SK-N-SH (cell line): ENCODE data around the gene TMPRSS5. TPM values are rescaled to one million over a fixed set of nuclear protein-coding genes. Genes with fewer than 3 reads are reported as not detected.
A peak's percentile ranks its signal among the peaks of the same experiment; 100 is the strongest.

Experiments used
- CTCF ChIA-PET: fragments of 300-600, 350-600 bp; formaldehyde crosslinking; extraction: SDS; loops from one replicate; lab custom pipeline; 2021; lab: Yijun Ruan, JAX
- POLR2A ChIA-PET: fragments of 350-600 bp; sonication (Branson Sonifier 250); formaldehyde crosslinking; extraction: SDS; loops from one replicate; lab custom pipeline; 2020; ENCODE audit warnings: antibody characterized with exemption, inconsistent platforms; lab: Yijun Ruan, JAX
- DNase-seq: peaks from one replicate; pipeline ENCODE4 v3.0.0; 2012
- H2AFZ ChIP-seq: fragments of 200-600 bp; sonication (generic); 2 replicates; pipeline ENCODE4 v1.8.1; 2016; ENCODE audit warnings: antibody characterized with exemption, mild to moderate bottlenecking, low read depth
- H3F3A ChIP-seq: fragments of 200-600 bp; sonication (generic); replicated peaks from 2 replicates; pipeline ENCODE3; 2016; ENCODE audit warnings: antibody characterized with exemption, mild to moderate bottlenecking; ENCODE audit not compliant: insufficient read depth
- H3K27ac ChIP-seq, 2 experiments: fragments of 200-500 bp in 1 of 2; fragments of 200-600 bp in 1 of 2; sonication (Bioruptor generic) in 1 of 2; sonication (generic), shearing (Covaris generic) in 1 of 2; 2 replicates each; pipeline versions ENCODE4 v1.5.1 to v1.6.1; 2014 to 2016; ENCODE audit warnings: low read depth in 2 of 2, inconsistent platforms in 1 of 2, low read length in 1 of 2, mild to moderate bottlenecking in 1 of 2, mixed read lengths in 1 of 2
- H3K27me3 ChIP-seq: fragments of 200-600 bp; sonication (generic), shearing (Covaris generic); 2 replicates; pipeline ENCODE4 v1.6.1; 2016; ENCODE audit warnings: mixed run types; ENCODE audit not compliant: insufficient read depth
- H3K36me3 ChIP-seq, 2 experiments: fragments of 200-500 bp in 1 of 2; fragments of 200-600 bp in 1 of 2; sonication (Bioruptor generic) in 1 of 2; sonication (generic) in 1 of 2; replicated peaks in 1 of 2; 2 replicates each; pipeline versions ENCODE3 to v1.5.1; 2014 to 2016; ENCODE audit warnings: low read length in 1 of 2, mild to moderate bottlenecking in 1 of 2; ENCODE audit not compliant: insufficient read depth in 2 of 2, control insufficient read depth in 1 of 2
- H3K4me1 ChIP-seq, 2 experiments: fragments of 200-500 bp in 1 of 2; fragments of 200-600 bp in 1 of 2; sonication (Bioruptor generic) in 1 of 2; sonication (generic), shearing (Covaris generic) in 1 of 2; 2 replicates each; pipeline versions ENCODE4 v1.5.1 to v1.6.1; 2014 to 2016; ENCODE audit warnings: low read depth in 1 of 2, low read length in 1 of 2, mixed run types in 1 of 2; ENCODE audit not compliant: insufficient read depth in 2 of 2, control insufficient read depth in 1 of 2
- H3K4me2 ChIP-seq: fragments of 200-600 bp; sonication (generic), shearing (Covaris generic); 2 replicates; pipeline ENCODE4 v1.6.1; 2017; ENCODE audit warnings: mixed run types
- H3K4me3 ChIP-seq, 2 experiments: fragments of 200-500 bp in 1 of 2; fragments of 200-600 bp in 1 of 2; sonication (Bioruptor generic) in 1 of 2; sonication (generic), shearing (Covaris generic) in 1 of 2; 2 replicates each; pipeline versions ENCODE4 v1.5.1 to v1.8.1; 2014 to 2016; ENCODE audit warnings: low read depth in 2 of 2, inconsistent platforms in 1 of 2, low read length in 1 of 2, mild to moderate bottlenecking in 1 of 2, mixed read lengths in 1 of 2, moderate library complexity in 1 of 2
- H3K79me2 ChIP-seq: fragments of 200-600 bp; sonication (generic); 2 replicates; pipeline ENCODE4 v1.8.1; 2017; ENCODE audit warnings: mild to moderate bottlenecking; ENCODE audit not compliant: insufficient read depth
- H3K9ac ChIP-seq: fragments of 200-600 bp; sonication (generic); 2 replicates; pipeline ENCODE4 v1.6.1; 2017; ENCODE audit warnings: mixed run types
- H3K9me2 ChIP-seq: fragments of 200-600 bp; sonication (generic); 2 replicates; pipeline ENCODE4 v1.6.1; 2017; ENCODE audit warnings: mixed run types
- H3K9me3 ChIP-seq: fragments of 200-600 bp; sonication (generic); 2 replicates; pipeline ENCODE4 v1.6.1; 2017; ENCODE audit warnings: mixed run types, mild to moderate bottlenecking, moderate library complexity
- H4K20me1 ChIP-seq: fragments of 200-600 bp; sonication (generic); 2 replicates; pipeline ENCODE4 v1.6.1; 2017; ENCODE audit warnings: mild to moderate bottlenecking, mixed run types; ENCODE audit not compliant: insufficient read depth
- CHD2 ChIP-seq: fragments of 150-350 bp; IDR thresholded peaks from 2 replicates; pipeline ENCODE4 v1.6.1; 2018; ENCODE audit warnings: low read length; ENCODE audit not compliant: partially characterized antibody
- ELF1 ChIP-seq: IDR thresholded peaks from 2 replicates; pipeline ENCODE4 v1.4.0; 2012
- FOSL2 ChIP-seq: IDR thresholded peaks from 2 replicates; pipeline ENCODE4 v1.4.0; 2012; ENCODE audit warnings: low read depth, mild to moderate bottlenecking, moderate library complexity, borderline replicate concordance
- FOXM1 ChIP-seq: IDR thresholded peaks from 2 replicates; pipeline ENCODE4 v1.4.0; 2012; ENCODE audit warnings: low read depth, mild to moderate bottlenecking
- GATA2 ChIP-seq: sonication (generic); formaldehyde crosslinking; IDR thresholded peaks from 2 replicates; pipeline ENCODE4 v1.5.0; 2020; ENCODE audit warnings: mild to moderate bottlenecking, missing genetic modification reagents
- NFIC ChIP-seq: IDR thresholded peaks from 2 replicates; pipeline ENCODE4 v1.4.0; 2012; ENCODE audit warnings: borderline replicate concordance
- NRF1 ChIP-seq: IDR thresholded peaks from 2 replicates; pipeline ENCODE4 v1.6.1; 2012; ENCODE audit warnings: low read depth, mild to moderate bottlenecking, low read length
- POLR2AphosphoS5 ChIP-seq: IDR thresholded peaks from 2 replicates; pipeline ENCODE4 v1.6.1; 2012; ENCODE audit warnings: low read depth, low read length
- RCOR1 ChIP-seq: fragments of 150-350 bp; IDR thresholded peaks from 2 replicates; pipeline ENCODE4 v1.6.1; 2017; ENCODE audit warnings: antibody characterized with exemption, low read length
- RXRA ChIP-seq: IDR thresholded peaks from 2 replicates; pipeline ENCODE4 v1.4.0; 2012; ENCODE audit warnings: low read depth, mild to moderate bottlenecking, borderline replicate concordance
- YY1 ChIP-seq: IDR thresholded peaks from 2 replicates; pipeline ENCODE4 v1.4.0; 2012; ENCODE audit warnings: low read depth, mild to moderate bottlenecking
- WGBS: methylation state at CpG from one replicate; pipeline ENCODE4 v1.1.6; 2017; ENCODE audit warnings: low lambda C conversion rate; 5-methylcytosine and 5-hydroxymethylcytosine counted together
- polyA plus RNA-seq, 3 experiments: library from polyadenylated mRNA; depleted of rRNA; stranded (reverse); fragments of >200 nt; gene quantifications; 2 replicates each; pipeline ENCODE4 v1.2.3, GENCODE V29; 2012
- TF ChIP-seq, protein P1 (sequence below): fragments of 200-600 bp; sonication (generic); IDR thresholded peaks from 2 replicates; pipeline ENCODE4 v1.6.1; 2017; ENCODE audit warnings: antibody characterized with exemption, mild to moderate bottlenecking, moderate library complexity
- TF ChIP-seq, protein P2 (sequence below): IDR thresholded peaks from 2 replicates; pipeline ENCODE4 v1.4.0; 2012; ENCODE audit warnings: low read depth, borderline replicate concordance
- TF ChIP-seq, protein P3 (sequence below): IDR thresholded peaks from 2 replicates; pipeline ENCODE4; 2012
- TF ChIP-seq, protein P4 (sequence below): IDR thresholded peaks from 2 replicates; pipeline ENCODE4 v1.6.1; 2012; ENCODE audit warnings: mild to moderate bottlenecking, low read depth, low read length, moderate library complexity

TMPRSS5 gene
- polyA plus RNA-seq, 1 of the 3 experiments (the other 2 are of a cell fraction): 0.28 TPM

DNA sequence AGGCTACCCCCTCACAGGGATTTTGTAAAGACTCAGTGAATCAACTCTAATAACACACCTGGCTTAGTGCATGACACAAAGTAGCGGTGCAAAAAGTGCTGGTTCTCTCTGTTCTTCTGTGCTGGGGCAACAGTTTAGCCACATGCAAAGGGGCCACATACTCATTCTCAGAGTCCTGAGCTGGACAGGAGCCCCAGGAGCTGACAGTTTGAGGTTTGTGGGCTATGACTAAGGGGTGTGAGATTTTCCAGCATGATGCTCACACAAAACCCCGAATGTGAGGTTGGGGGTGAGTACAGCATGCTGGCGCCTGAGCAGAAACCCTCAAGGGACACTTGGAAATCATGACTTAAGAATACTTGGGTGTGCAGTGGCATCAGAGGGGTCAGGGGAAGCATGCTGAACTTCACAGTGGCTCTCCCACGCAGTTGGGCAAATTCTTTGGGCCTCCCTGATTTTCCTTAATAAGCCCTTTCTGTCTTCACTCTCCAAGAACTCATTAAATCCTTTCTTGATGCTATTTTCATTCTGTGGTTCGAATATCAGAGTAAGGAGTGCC lies 31.0 kb downstream of the TMPRSS5 start:
- Histone ChIP-seq H3K9me2 (no peaks in the 10 kb centered on the region), H3K36me3 (no peaks in the 10 kb centered on the region), H3K4me1 (peaks cover 6 to 9% of the 10 kb centered on the region in 2 experiments; a peak in 2 of 4 replicates), H3K27me3 (peaks cover 5% of the 10 kb centered on the region; the same call in 1 of the 2 replicates), H3K9me3 (no peaks in the 10 kb centered on the region), H3K4me3 (no peak overlapping the region), H3K9ac (no peak overlapping the region), H3K79me2 (no peaks in the 10 kb centered on the region), H3F3A (no peaks in the 10 kb centered on the region), H3K27ac (no peak overlapping the region), H4K20me1 (no peaks in the 10 kb centered on the region), H2AFZ (no peak overlapping the region), H3K4me2 (no peak overlapping the region)
- no peak for DNase-seq
- WGBS: 38% methylated on average over 5 of the region's 5 CpGs
- ChIA-PET POLR2A (no interaction called here), CTCF (interaction anchor here (1.4 kb wide), 1 partner anchor 12 kb away, joined by 3 read pairs; no protein-coding TSS in a partner anchor)
- TF ChIP-seq, protein P1, sequence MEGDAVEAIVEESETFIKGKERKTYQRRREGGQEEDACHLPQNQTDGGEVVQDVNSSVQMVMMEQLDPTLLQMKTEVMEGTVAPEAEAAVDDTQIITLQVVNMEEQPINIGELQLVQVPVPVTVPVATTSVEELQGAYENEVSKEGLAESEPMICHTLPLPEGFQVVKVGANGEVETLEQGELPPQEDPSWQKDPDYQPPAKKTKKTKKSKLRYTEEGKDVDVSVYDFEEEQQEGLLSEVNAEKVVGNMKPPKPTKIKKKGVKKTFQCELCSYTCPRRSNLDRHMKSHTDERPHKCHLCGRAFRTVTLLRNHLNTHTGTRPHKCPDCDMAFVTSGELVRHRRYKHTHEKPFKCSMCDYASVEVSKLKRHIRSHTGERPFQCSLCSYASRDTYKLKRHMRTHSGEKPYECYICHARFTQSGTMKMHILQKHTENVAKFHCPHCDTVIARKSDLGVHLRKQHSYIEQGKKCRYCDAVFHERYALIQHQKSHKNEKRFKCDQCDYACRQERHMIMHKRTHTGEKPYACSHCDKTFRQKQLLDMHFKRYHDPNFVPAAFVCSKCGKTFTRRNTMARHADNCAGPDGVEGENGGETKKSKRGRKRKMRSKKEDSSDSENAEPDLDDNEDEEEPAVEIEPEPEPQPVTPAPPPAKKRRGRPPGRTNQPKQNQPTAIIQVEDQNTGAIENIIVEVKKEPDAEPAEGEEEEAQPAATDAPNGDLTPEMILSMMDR: no peak
- TF ChIP-seq RXRA (no peak), FOSL2 (0 out of 2 replicates have a peak, but pooled peaks have one; percentile 17), CHD2 (no peak), NRF1 (no peak), ELF1 (no peak), YY1 (no peak), FOXM1 (no peak), NFIC (0 out of 2 replicates have a peak, but pooled peaks have one; percentile 11), POLR2AphosphoS5 (no peak), GATA2 (CRISPR knock-in tag) (no peak), RCOR1 (no peak)
- TF ChIP-seq, protein P2, sequence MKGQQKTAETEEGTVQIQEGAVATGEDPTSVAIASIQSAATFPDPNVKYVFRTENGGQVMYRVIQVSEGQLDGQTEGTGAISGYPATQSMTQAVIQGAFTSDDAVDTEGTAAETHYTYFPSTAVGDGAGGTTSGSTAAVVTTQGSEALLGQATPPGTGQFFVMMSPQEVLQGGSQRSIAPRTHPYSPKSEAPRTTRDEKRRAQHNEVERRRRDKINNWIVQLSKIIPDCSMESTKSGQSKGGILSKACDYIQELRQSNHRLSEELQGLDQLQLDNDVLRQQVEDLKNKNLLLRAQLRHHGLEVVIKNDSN: no peak
- TF ChIP-seq, protein P3, sequence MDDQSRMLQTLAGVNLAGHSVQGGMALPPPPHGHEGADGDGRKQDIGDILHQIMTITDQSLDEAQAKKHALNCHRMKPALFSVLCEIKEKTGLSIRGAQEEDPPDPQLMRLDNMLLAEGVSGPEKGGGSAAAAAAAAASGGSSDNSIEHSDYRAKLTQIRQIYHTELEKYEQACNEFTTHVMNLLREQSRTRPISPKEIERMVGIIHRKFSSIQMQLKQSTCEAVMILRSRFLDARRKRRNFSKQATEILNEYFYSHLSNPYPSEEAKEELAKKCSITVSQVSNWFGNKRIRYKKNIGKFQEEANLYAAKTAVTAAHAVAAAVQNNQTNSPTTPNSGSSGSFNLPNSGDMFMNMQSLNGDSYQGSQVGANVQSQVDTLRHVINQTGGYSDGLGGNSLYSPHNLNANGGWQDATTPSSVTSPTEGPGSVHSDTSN: no peak
- TF ChIP-seq, protein P4, sequence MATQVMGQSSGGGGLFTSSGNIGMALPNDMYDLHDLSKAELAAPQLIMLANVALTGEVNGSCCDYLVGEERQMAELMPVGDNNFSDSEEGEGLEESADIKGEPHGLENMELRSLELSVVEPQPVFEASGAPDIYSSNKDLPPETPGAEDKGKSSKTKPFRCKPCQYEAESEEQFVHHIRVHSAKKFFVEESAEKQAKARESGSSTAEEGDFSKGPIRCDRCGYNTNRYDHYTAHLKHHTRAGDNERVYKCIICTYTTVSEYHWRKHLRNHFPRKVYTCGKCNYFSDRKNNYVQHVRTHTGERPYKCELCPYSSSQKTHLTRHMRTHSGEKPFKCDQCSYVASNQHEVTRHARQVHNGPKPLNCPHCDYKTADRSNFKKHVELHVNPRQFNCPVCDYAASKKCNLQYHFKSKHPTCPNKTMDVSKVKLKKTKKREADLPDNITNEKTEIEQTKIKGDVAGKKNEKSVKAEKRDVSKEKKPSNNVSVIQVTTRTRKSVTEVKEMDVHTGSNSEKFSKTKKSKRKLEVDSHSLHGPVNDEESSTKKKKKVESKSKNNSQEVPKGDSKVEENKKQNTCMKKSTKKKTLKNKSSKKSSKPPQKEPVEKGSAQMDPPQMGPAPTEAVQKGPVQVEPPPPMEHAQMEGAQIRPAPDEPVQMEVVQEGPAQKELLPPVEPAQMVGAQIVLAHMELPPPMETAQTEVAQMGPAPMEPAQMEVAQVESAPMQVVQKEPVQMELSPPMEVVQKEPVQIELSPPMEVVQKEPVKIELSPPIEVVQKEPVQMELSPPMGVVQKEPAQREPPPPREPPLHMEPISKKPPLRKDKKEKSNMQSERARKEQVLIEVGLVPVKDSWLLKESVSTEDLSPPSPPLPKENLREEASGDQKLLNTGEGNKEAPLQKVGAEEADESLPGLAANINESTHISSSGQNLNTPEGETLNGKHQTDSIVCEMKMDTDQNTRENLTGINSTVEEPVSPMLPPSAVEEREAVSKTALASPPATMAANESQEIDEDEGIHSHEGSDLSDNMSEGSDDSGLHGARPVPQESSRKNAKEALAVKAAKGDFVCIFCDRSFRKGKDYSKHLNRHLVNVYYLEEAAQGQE: no peak
